ENCODE measurements around the gene THSD7A. TPM values are rescaled to one million over a fixed set of nuclear protein-coding genes. Genes with fewer than 3 reads are reported as not detected.

THSD7A gene
- total and polyA plus RNA-seq, 2 of the 13 experiments (the other 11 are each of a cell fraction or from before 2014, with no cell fraction given), result 0.01 to 0.07 TPM

DNA sequence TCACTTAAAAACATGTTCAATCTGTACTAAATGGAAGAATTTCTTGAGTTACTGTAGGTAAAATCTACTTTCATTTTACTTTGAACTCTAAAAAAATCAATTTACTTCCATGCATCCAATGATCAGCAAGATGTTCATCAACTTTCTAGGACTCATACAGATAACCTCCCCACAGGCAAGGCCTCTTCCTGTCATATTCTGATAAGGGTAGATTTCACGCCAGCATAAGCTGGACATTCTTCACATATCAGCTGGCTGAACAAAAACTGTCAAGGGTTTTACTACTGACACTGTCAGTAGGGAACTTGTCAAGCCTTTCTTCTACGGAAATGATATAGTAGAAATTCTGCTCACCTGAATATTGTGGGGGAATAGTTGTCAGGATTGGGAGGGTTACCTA lies 244.9 kb downstream of the THSD7A start:
- no TSS peak for BruUV-seq (replicated peaks)

DNA sequence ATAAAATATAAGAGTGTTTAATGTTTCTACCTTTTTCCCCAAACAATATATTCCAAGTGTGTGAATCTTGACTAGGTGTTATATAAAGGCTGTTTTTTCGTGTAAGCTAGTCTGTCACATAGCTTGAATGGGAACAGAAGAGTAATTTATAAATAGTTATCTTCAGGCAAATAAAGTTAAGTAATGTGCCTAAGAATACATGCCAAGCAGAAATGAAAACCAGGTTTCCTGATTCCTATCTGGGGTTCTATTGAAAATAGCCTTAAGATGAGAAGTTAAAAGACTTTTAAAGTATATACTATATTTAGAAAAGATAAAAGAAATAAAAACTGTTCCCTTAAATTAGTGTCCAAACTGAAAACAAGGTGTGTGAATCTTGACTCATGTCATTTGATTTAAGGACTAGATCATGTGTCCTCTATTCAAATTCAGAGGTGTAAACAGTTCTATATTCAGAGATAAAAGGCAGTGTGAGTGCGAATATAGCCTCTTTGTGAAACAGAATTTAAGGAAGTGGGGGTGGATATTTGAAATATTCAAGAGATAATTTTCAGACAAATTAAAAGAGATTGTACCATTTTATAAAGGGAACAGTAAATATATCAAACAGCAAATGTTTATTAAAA lies 247.5 kb downstream of the THSD7A start:
- 1% methylated on average over 2 of the region's 2 CpGs for WGBS (ENCODE audit: low lambda C conversion rate)
- intact Hi-C loops (cut with micrococcal nuclease; ENCODE audit: unreplicated experiment) (no loop called here), in situ Hi-C loops (cut with HindIII; ENCODE audit: extremely low pct_ligation_motif_present, low pct_unique_long_range_greater_than_20kb) (no loop called here)
- no peak overlapping the region for H3K9ac ChIP-seq (ENCODE audit: insufficient read depth, low read depth, low read length)
- POLR2A ChIA-PET, result no interaction called here
- H3K36me3 ChIP-seq (replicated peaks in 1 of 2; ENCODE audit: control insufficient read depth in 1 of 2, insufficient read depth in 2 of 2, low read length in 2 of 2), result no peaks in the 10 kb centered on the region
- no TSS peak for BruUV-seq (replicated peaks)
- ATAC-seq (no peak), DNase-seq (ENCODE audit: low spot score) (no peak), FAIRE-seq (no peak)
- no peaks in the 10 kb centered on the region for H3K27me3 ChIP-seq (ENCODE audit: control insufficient read depth in 1 of 2, insufficient read depth in 2 of 2, low read length in 2 of 2)
- no peaks in the 10 kb centered on the region for H3K4me1 ChIP-seq (ENCODE audit: insufficient read depth, low read length)
- no peak overlapping the region for H3K4me3 ChIP-seq (replicated peaks in 1 of 3; ENCODE audit: insufficient read depth in 1 of 3, low read depth in 2 of 3, low read length in 3 of 3)
- TF ChIP-seq, protein P1, sequence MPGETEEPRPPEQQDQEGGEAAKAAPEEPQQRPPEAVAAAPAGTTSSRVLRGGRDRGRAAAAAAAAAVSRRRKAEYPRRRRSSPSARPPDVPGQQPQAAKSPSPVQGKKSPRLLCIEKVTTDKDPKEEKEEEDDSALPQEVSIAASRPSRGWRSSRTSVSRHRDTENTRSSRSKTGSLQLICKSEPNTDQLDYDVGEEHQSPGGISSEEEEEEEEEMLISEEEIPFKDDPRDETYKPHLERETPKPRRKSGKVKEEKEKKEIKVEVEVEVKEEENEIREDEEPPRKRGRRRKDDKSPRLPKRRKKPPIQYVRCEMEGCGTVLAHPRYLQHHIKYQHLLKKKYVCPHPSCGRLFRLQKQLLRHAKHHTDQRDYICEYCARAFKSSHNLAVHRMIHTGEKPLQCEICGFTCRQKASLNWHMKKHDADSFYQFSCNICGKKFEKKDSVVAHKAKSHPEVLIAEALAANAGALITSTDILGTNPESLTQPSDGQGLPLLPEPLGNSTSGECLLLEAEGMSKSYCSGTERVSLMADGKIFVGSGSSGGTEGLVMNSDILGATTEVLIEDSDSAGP (CRISPR knock-in tag; IDR thresholded peaks at IDR 0.05; ENCODE audit: borderline replicate concordance), result no peak
- TF ChIP-seq ZNF878 (CRISPR knock-in tag; IDR thresholded peaks at IDR 0.05), result no peak
- no peak for TF ChIP-seq ZNF335 (CRISPR knock-in tag; IDR thresholded peaks at IDR 0.05)
- no peak for TF ChIP-seq CBFB (CRISPR knock-in tag; IDR thresholded peaks at IDR 0.05)
- TF ChIP-seq RFXANK (CRISPR knock-in tag; IDR thresholded peaks at IDR 0.05), result no peak
- TF ChIP-seq, protein P2, sequence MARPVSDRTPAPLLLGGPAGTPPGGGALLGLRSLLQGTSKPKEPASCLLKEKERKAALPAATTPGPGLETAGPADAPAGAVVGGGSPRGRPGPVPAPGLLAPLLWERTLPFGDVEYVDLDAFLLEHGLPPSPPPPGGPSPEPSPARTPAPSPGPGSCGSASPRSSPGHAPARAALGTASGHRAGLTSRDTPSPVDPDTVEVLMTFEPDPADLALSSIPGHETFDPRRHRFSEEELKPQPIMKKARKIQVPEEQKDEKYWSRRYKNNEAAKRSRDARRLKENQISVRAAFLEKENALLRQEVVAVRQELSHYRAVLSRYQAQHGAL (CRISPR knock-in tag; IDR thresholded peaks at IDR 0.05; ENCODE audit: not compliant biosample characterization), result no peak
- no peak for TF ChIP-seq ZNF251 (CRISPR knock-in tag; IDR thresholded peaks at IDR 0.05)
- TF ChIP-seq ZKSCAN8 (CRISPR knock-in tag; IDR thresholded peaks at IDR 0.05; ENCODE audit: borderline replicate concordance), result no peak
- TF ChIP-seq ZNF570 (CRISPR knock-in tag; IDR thresholded peaks at IDR 0.05; ENCODE audit: borderline replicate concordance), result no peak
- CTCF ChIA-PET (ENCODE audit: low intra/inter-chr PET ratio, low total read pairs), result no interaction called here
- H3K4me2 ChIP-seq (ENCODE audit: low read depth, low read length), result no peak overlapping the region
- no peaks in the 10 kb centered on the region for H3K9me3 ChIP-seq (ENCODE audit: low read length)
- no peaks in the 10 kb centered on the region for H3K79me2 ChIP-seq (ENCODE audit: insufficient read depth, low read length)
- no peaks in the 10 kb centered on the region for H4K20me1 ChIP-seq (ENCODE audit: insufficient read depth, low read length)
- no peak overlapping the region for H3K27ac ChIP-seq (ENCODE audit: extremely low read length, insufficient read depth, low read length)
- H2AFZ ChIP-seq (ENCODE audit: low read length), result no peak overlapping the region

More for the DNA sequence above, 244.9 kb downstream of the THSD7A start:
- Histone ChIP-seq H3K36me3 (replicated peaks in 1 of 2; ENCODE audit: control insufficient read depth in 1 of 2, insufficient read depth in 2 of 2, low read length in 2 of 2) (no peaks in the 10 kb centered on the region), H3K4me1 (ENCODE audit: insufficient read depth, low read length) (no peaks in the 10 kb centered on the region), H3K4me3 (replicated peaks in 1 of 3; ENCODE audit: insufficient read depth in 1 of 3, low read depth in 2 of 3, low read length in 3 of 3) (no peak overlapping the region), H3K79me2 (ENCODE audit: insufficient read depth, low read length) (no peaks in the 10 kb centered on the region), H4K20me1 (ENCODE audit: insufficient read depth, low read length) (no peaks in the 10 kb centered on the region), H3K27me3 (ENCODE audit: control insufficient read depth in 1 of 2, insufficient read depth in 2 of 2, low read length in 2 of 2) (no peaks in the 10 kb centered on the region), H3K9me3 (ENCODE audit: low read length) (no peaks in the 10 kb centered on the region), H3K27ac (ENCODE audit: extremely low read length, insufficient read depth, low read length) (no peak overlapping the region), H3K9ac (ENCODE audit: insufficient read depth, low read depth, low read length) (no peak overlapping the region), H2AFZ (ENCODE audit: low read length) (no peak overlapping the region), H3K4me2 (ENCODE audit: low read depth, low read length) (no peak overlapping the region)
- 11% methylated on average over 2 of the region's 2 CpGs for WGBS (ENCODE audit: low lambda C conversion rate)
- no peak for TF ChIP-seq SP1 (IDR thresholded peaks at IDR 0.05)
- TF ChIP-seq SP1 (CRISPR knock-in tag; IDR thresholded peaks at IDR 0.05), result no peak
- no peak for TF ChIP-seq JUND (CRISPR knock-in tag; IDR thresholded peaks at IDR 0.05)
- no peak for TF ChIP-seq MAFK (conservative IDR thresholded peaks at IDR 0.05 in 1 of 2, IDR thresholded peaks at IDR 0.05 in 1 of 2; ENCODE audit: low read length in 2 of 2)
- TF ChIP-seq, protein P3, sequence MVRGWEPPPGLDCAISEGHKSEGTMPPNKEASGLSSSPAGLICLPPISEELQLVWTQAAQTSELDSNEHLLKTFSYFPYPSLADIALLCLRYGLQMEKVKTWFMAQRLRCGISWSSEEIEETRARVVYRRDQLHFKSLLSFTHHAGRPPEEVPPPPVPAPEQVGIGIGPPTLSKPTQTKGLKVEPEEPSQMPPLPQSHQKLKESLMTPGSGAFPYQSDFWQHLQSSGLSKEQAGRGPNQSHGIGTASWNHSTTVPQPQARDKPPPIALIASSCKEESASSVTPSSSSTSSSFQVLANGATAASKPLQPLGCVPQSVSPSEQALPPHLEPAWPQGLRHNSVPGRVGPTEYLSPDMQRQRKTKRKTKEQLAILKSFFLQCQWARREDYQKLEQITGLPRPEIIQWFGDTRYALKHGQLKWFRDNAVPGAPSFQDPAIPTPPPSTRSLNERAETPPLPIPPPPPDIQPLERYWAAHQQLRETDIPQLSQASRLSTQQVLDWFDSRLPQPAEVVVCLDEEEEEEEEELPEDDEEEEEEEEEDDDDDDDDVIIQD (CRISPR knock-in tag; IDR thresholded peaks at IDR 0.05; ENCODE audit: low read depth), result no peak
- no peak for TF ChIP-seq SNRNP70 (IDR thresholded peaks at IDR 0.05; ENCODE audit: low read depth, low read length)
- ChIA-PET POLR2A (no interaction called here), CTCF (ENCODE audit: low intra/inter-chr PET ratio, low total read pairs) (no interaction called here)
- in situ Hi-C loops (cut with HindIII; ENCODE audit: extremely low pct_ligation_motif_present, low pct_unique_long_range_greater_than_20kb) (no loop called here), intact Hi-C loops (cut with micrococcal nuclease; ENCODE audit: unreplicated experiment) (no loop called here)
- DNase-seq (ENCODE audit: low spot score) (no peak), ATAC-seq (no peak), FAIRE-seq (no peak)
